H1 (cell line): ENCODE results near the gene COL27A1.

ENCODE experiments used
- ASH2L ChIP-seq: fragments of 200-600, 300-600 bp; sonication (generic); IDR thresholded peaks from one replicate; pipeline ENCODE4 v1.7.1; 2017; ENCODE audit warnings: low read length
- CHD1 ChIP-seq: IDR thresholded peaks from 2 replicates; pipeline ENCODE4 v1.6.1; 2012; ENCODE audit warnings: low read depth, low read length, improper control_type of control experiment
- TF ChIP-seq, protein P1 (sequence below): IDR thresholded peaks from 2 replicates; pipeline ENCODE4 v1.6.1; 2012; ENCODE audit warnings: inconsistent platforms

GRCh38 chr9:114336699-114337395, 181.5 kb downstream of the COL27A1 start:
- TF ChIP-seq, protein P1, sequence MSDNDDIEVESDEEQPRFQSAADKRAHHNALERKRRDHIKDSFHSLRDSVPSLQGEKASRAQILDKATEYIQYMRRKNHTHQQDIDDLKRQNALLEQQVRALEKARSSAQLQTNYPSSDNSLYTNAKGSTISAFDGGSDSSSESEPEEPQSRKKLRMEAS = no peak
- no peak for TF ChIP-seq ASH2L
- no peak for TF ChIP-seq CHD1
